COLO668 (cell line): ENCODE results near the gene CPEB3.

Source experiments
- DNase-seq: peaks from one replicate; lab custom pipeline; 2025; ENCODE audit not compliant: unreplicated experiment; lab: John Stamatoyannopoulos, UW

The CPEB3 gene

GRCh38 chr10:92108747-92109146, 182.1 kb downstream of the CPEB3 start:
- no peak for DNase-seq

GRCh38 chr10:92108120-92108519, 182.8 kb downstream of the CPEB3 start:
- no peak for DNase-seq

GRCh38 chr10:92103376-92104090, 187.3 kb downstream of the CPEB3 start:
- DNase-seq = no peak

- no peak for DNase-seq
These were observed 188.2 kb downstream of the CPEB3 start for GRCh38 chr10:92102601-92103213.

- DNase-seq = no peak
These were observed 195.9 kb downstream of the CPEB3 start for GRCh38 chr10:92094960-92095359.

- DNase-seq = no peak
These were observed 198.9 kb downstream of the CPEB3 start for GRCh38 chr10:92091965-92092364.

- DNase-seq = peak; percentile 49
These were observed 203.0 kb downstream of the CPEB3 start for GRCh38 chr10:92087750-92088395.

- no peak for DNase-seq
These were observed 208.1 kb downstream of the CPEB3 start for GRCh38 chr10:92082583-92083280.

GRCh38 chr10:92081641-92082040, 209.2 kb downstream of the CPEB3 start:
- no peak for DNase-seq

GRCh38 chr10:92080244-92080643, 210.6 kb downstream of the CPEB3 start:
- DNase-seq = no peak

GRCh38 chr10:92079003-92079402, 211.9 kb downstream of the CPEB3 start:
- DNase-seq = no peak

- no peak for DNase-seq
These were observed 214.2 kb downstream of the CPEB3 start for GRCh38 chr10:92076722-92077121.

GRCh38 chr10:92075829-92076228, 215.0 kb downstream of the CPEB3 start:
- DNase-seq = no peak

- DNase-seq = no peak
These were observed 216.6 kb downstream of the CPEB3 start for GRCh38 chr10:92074126-92074887.

- DNase-seq = no peak
These were observed 222.0 kb downstream of the CPEB3 start for GRCh38 chr10:92068900-92069299.

- no peak for DNase-seq
These were observed 224.5 kb downstream of the CPEB3 start for GRCh38 chr10:92066386-92066785.

GRCh38 chr10:92064506-92064905, 226.4 kb downstream of the CPEB3 start:
- no peak for DNase-seq

- no peak for DNase-seq
These were observed 228.6 kb downstream of the CPEB3 start for GRCh38 chr10:92062273-92062672.

GRCh38 chr10:92054807-92055206, 236.1 kb downstream of the CPEB3 start:
- DNase-seq = no peak

GRCh38 chr10:92052741-92053140, 238.1 kb downstream of the CPEB3 start:
- DNase-seq = no peak

- DNase-seq = no peak
These were observed 238.8 kb downstream of the CPEB3 start for GRCh38 chr10:92052088-92052487.
